ENCODE measurements around the gene R3HDM4.
"Not testable (repeated sequence)": the region's sequence is repeated elsewhere in the genome, so short reads cannot be mapped to it uniquely, and the experiment has no call there.

The R3HDM4 gene

DNA sequence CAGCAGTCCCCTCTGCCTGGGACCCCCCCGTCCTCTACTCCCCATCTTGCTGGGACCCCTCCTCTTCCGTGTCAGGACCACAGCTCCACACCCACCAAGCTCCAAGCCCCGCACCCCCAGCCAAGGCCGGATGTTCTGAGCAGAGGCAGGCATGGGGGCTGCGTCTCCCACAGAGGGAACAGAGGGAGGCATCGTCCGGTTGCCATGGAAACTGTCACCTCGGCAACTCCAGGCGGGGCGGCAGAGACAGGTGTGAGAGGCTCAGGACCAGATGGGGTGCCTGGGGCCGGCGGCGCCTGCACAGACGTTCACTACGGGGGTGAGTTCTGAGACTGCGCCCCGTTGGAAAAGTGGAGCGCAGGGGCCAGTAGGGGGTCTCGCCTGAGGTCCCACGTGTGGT, 14.4 kb downstream of the R3HDM4 start:
- no peak for DNase-seq (ENCODE audit: low spot score)
- no peak for TF ChIP-seq CTCF (IDR thresholded peaks at IDR 0.05; ENCODE audit: borderline replicate concordance, control extremely low read depth, extremely low read depth, insufficient read depth, missing control alignments)
- in situ Hi-C loops (cut with MboI; ENCODE audit: low sequenced_read_pairs, unreplicated experiment) = no loop called here

- TF ChIP-seq CTCF (IDR thresholded peaks at IDR 0.05; ENCODE audit: borderline replicate concordance, control extremely low read depth, extremely low read depth, insufficient read depth, missing control alignments) = no peak
- in situ Hi-C loops (cut with MboI; ENCODE audit: low sequenced_read_pairs, unreplicated experiment) = no loop called here
- no peak for DNase-seq (ENCODE audit: low spot score)
These were observed 15.5 kb downstream of the R3HDM4 start for GRCh38 chr19:897442-898039.

DNA sequence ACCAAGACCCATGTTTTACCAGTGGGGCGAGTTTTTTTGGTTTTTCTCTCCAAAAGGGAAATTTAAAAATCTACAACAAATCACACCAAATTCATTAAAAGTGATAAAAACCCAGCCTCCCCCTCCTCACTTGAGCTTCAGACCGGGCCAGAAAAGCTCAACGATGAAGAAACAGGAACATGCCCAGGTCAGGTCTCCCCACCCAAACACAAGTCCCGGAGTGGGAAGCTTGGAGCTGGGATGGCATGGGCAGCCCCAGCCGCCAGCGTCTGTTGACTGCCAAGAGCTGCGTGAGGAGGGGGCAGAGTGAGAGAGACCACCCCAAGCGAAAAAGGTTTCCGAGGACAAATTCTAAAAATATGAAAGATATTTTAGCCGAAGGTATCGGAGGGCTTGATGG, 16.0 kb downstream of the R3HDM4 start:
- DNase-seq (ENCODE audit: low spot score) = no peak
- no peak for TF ChIP-seq CTCF (IDR thresholded peaks at IDR 0.05; ENCODE audit: borderline replicate concordance, control extremely low read depth, extremely low read depth, insufficient read depth, missing control alignments)
- in situ Hi-C loops (cut with MboI; ENCODE audit: low sequenced_read_pairs, unreplicated experiment) = no loop called here

GRCh38 chr19:896434-896833, 16.6 kb downstream of the R3HDM4 start:
- no peak for DNase-seq (ENCODE audit: low spot score)
- TF ChIP-seq CTCF (IDR thresholded peaks at IDR 0.05; ENCODE audit: borderline replicate concordance, control extremely low read depth, extremely low read depth, insufficient read depth, missing control alignments) = no peak
- in situ Hi-C loops (cut with MboI; ENCODE audit: low sequenced_read_pairs, unreplicated experiment) = no loop called here

DNA sequence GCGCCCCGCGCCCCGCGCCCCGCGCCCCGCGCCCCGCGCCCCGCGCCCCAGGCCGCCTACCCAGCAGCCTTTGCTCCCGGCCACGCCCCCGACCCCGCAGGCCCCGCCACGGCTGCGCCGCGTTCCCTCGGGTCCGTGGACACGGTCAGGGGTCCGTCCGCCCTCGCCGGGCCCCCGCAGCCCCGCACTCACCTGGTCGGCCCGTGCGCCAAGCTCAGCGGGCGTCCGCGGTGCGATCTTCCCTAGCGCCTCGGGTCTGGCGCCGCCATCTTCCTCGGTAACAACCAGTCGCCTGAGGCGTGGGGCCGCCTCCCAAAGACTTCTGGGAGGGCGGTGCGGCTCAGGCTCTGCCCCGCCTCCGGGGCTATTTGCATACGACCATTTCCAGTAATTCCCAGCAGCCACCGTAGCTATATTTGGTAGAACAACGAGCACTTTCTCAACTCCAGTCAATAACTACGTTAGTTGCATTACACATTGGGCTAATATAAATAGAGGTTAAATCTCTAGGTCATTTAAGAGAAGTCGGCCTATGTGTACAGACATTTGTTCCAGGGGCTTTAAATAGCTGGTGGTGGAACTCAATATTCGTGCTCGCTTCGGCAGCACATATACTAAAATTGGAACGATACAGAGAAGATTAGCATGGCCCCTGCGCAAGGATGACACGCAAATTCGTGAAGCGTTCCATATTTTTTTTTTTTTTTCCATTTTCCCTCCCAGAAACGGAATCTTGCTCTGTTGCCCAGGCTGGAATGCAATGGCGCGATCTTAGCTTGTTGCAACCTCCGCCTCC, 19.9 kb downstream of the R3HDM4 start, which contains the start of the genes MED16 and RNU6-9:
MED16 (minus strand) TSS at position 294 of the 796 bp plus-strand sequence. CDS start 2,056 bp downstream, outside the sequence.
RNU6-9 (plus strand) TSS at position 591 of the 796 bp plus-strand sequence.
- no peak for TF ChIP-seq CTCF (IDR thresholded peaks at IDR 0.05; ENCODE audit: borderline replicate concordance, control extremely low read depth, extremely low read depth, insufficient read depth, missing control alignments)

GRCh38 chr19:892243-892893, 20.7 kb downstream of the R3HDM4 start:
- TF ChIP-seq CTCF (IDR thresholded peaks at IDR 0.05; ENCODE audit: borderline replicate concordance, control extremely low read depth, extremely low read depth, insufficient read depth, missing control alignments) = no peak
- peak; percentile 66 for DNase-seq (ENCODE audit: low spot score)
- in situ Hi-C loops (cut with MboI; ENCODE audit: low sequenced_read_pairs, unreplicated experiment) = no loop called here

More for the DNA sequence above, 19.9 kb downstream of the R3HDM4 start, which contains the start of the genes MED16 and RNU6-9:
- in situ Hi-C loops (cut with MboI; ENCODE audit: low sequenced_read_pairs, unreplicated experiment) = no loop called here
- peak; percentile 99 for DNase-seq (ENCODE audit: low spot score)

DNA sequence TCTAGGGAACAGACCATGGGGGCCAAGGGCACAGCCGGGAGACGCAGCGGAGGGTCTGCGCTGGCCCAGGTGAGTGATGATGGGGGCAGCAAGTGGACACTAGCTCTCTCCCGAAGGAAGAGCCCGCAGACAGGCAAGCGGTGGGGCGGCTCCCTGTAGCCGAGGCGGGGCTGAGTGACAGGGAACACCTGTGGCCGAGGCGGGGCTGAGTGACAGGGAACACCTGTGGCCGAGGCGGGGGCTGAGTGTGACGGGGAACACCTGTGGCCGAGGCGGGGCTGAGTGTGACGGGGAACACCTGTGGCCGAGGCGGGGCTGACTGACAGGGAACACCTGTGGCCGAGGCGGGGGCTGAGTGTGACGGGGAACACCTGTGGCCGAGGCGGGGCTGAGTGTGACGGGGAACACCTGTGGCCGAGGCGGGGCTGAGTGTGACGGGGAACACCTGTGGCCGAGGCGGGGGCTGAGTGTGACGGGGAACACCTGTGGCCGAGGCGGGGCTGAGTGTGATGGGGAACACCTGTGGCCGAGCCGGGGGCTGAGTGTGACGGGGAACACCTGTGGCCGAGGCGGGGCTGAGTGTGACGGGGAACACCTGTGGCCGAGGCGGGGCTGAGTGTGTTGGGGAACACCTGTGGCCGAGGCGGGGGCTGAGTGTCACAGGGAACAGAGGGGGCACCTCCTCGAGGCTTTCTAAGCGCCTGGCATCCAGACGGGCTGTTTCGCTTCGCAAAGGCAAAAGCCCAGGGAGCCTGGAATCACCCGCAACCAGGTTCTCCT, 21.4 kb downstream of the R3HDM4 start:
- in situ Hi-C loops (cut with MboI; ENCODE audit: low sequenced_read_pairs, unreplicated experiment); DNase-seq (ENCODE audit: low spot score): not testable (repeated sequence)
